HG02840 (cell line): ENCODE data around the gene MMP15.
A peak's percentile ranks its signal among the peaks of the same experiment; 100 is the strongest.
"Not testable (repeated sequence)": the region's sequence is repeated elsewhere in the genome, so short reads cannot be mapped to it uniquely, and the experiment has no call there.

Experiments
- ATAC-seq: cut with Tn5 transposase; IDR thresholded peaks from one replicate; pipeline ENCODE4 v1.9.1; 2021; ENCODE audit warnings: mild to moderate bottlenecking, moderate library complexity, moderate number of reproducible peaks; ENCODE audit not compliant: unreplicated experiment, low FRiP score

Gene MMP15

GRCh38 chr16:58025351-58026138 is at the start of gene MMP15:
Gene MMP15, plus strand, starts transcription at chr16:58025754. Its CDS starts 597 bp downstream, at chr16:58026351.
- peak; percentile 58 for ATAC-seq

- ATAC-seq = no peak
These were observed 49.2 kb upstream of the MMP15 start for GRCh38 chr16:57976331-57976796.

- no peak for ATAC-seq
These were observed 48.0 kb upstream of the MMP15 start for GRCh38 chr16:57977418-57978069.

GRCh38 chr16:57978070-57978465 is 47.5 kb upstream of the MMP15 start:
- ATAC-seq = not testable (repeated sequence)

- ATAC-seq = no peak
These were observed 46.5 kb upstream of the MMP15 start for GRCh38 chr16:57979006-57979585.

- ATAC-seq = no peak
These were observed 43.9 kb upstream of the MMP15 start for GRCh38 chr16:57981636-57982035.

- no peak for ATAC-seq
These were observed 43.2 kb upstream of the MMP15 start for GRCh38 chr16:57982385-57982784.

GRCh38 chr16:57984443-57985203 is 40.9 kb upstream of the MMP15 start:
- ATAC-seq = no peak

GRCh38 chr16:57985204-57986181 is 40.1 kb upstream of the MMP15 start:
- no peak for ATAC-seq

- ATAC-seq = no peak
These were observed 39.4 kb upstream of the MMP15 start for GRCh38 chr16:57986196-57986595.

- ATAC-seq = no peak
These were observed 37.9 kb upstream of the MMP15 start for GRCh38 chr16:57987441-57988177.

- no peak for ATAC-seq
These were observed 36.6 kb upstream of the MMP15 start for GRCh38 chr16:57988929-57989328.

GRCh38 chr16:57991551-57992059 is 33.9 kb upstream of the MMP15 start:
- ATAC-seq = no peak

- no peak for ATAC-seq
These were observed 33.5 kb upstream of the MMP15 start for GRCh38 chr16:57992084-57992483.

GRCh38 chr16:57993438-57993837 is 32.1 kb upstream of the MMP15 start:
- ATAC-seq = no peak

- ATAC-seq = no peak
These were observed 31.7 kb upstream of the MMP15 start for GRCh38 chr16:57993897-57994296.

GRCh38 chr16:57994361-57994760 is 31.2 kb upstream of the MMP15 start:
- ATAC-seq = no peak

GRCh38 chr16:57994778-57995177 is 30.8 kb upstream of the MMP15 start:
- no peak for ATAC-seq
